AG09309 (cell line): ENCODE results near the gene ARAF.

Source experiments
- DNase-seq: peaks from one replicate; pipeline ENCODE4 v3.0.0-alpha.2; 2010; ENCODE audit warnings: low read depth
- H3K4me3 ChIP-seq: 2 replicates; pipeline ENCODE4 v1.5.1; 2011; ENCODE audit warnings: mild to moderate bottlenecking, low read depth, low read length, moderate library complexity; ENCODE audit not compliant: control insufficient read depth
- TF ChIP-seq, protein P1 (sequence below): IDR thresholded peaks from 2 replicates; pipeline ENCODE4 v1.5.1; 2011; ENCODE audit warnings: mild to moderate bottlenecking, low read depth, low read length, inconsistent platforms; ENCODE audit not compliant: insufficient read depth, control insufficient read depth; ENCODE audit errors: missing control alignments

The ARAF gene

DNA sequence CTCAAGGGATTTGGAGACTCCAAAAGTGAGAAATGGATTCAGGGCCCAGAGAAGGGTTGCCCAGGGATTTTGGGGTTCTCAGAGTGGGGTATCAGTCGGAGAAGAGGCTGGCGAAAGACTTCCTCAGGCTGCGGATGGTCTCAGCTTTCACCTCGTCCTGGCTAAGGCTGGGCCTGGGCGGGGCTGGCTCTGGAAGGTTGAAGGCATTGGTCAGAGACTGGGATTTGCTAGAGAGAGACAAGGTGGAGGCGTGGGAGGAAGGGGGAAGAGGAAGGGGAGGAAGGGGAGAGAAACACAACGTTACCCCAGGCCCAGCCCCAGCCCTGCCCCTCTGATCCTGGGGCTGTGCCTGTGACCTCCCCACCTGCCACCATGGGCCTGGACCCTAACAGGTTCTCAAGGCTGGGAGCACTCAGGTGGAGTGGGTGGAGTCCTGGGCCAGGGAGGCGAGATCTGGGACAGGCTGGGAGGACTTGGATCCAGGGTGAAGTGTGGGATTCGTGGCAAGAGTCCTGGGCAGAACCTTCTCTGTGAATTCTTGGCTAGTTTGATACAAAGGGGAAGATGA, 11.9 kb downstream of the ARAF start:
- H3K4me3 ChIP-seq: no peak overlapping the region
- TF ChIP-seq, protein P1, sequence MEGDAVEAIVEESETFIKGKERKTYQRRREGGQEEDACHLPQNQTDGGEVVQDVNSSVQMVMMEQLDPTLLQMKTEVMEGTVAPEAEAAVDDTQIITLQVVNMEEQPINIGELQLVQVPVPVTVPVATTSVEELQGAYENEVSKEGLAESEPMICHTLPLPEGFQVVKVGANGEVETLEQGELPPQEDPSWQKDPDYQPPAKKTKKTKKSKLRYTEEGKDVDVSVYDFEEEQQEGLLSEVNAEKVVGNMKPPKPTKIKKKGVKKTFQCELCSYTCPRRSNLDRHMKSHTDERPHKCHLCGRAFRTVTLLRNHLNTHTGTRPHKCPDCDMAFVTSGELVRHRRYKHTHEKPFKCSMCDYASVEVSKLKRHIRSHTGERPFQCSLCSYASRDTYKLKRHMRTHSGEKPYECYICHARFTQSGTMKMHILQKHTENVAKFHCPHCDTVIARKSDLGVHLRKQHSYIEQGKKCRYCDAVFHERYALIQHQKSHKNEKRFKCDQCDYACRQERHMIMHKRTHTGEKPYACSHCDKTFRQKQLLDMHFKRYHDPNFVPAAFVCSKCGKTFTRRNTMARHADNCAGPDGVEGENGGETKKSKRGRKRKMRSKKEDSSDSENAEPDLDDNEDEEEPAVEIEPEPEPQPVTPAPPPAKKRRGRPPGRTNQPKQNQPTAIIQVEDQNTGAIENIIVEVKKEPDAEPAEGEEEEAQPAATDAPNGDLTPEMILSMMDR: no peak
- no peak for DNase-seq

DNA sequence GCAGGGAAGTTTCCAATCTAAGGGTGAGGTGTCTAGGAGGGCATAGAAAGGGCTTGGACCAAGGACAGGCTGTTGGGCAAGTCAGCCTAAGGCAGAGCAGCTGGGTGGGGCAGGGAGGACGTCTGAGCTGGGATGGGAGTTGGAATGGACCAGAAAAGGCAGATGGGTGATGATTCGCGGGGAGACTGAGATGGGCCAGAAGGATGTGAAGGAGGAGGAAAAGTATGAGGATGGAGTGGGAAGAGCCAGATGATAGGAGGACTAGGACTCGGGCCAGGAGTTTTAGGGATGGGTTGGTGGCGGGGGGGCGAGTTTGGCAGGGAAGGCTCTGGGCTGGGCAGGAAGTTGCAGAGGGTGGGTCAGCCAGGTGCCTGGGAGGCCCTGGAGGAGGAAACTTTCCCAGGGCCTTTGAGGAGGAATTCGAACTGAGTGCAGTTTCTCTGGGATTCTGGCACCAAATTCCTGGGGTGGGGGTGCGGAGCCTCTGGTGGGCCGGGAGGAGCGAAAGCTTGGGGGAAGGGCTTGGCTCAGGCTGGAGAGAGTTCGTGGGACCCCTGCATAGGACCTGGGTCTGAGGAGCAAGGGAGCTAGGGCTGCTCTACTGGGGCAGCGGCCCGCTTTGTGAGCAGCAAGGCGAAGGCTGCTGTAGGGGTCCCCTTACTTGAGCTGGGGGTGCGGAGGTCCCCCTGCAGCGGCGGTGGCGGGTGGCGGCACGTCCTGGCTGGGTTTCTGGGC, 12.5 kb downstream of the ARAF start:
- TF ChIP-seq, protein P1: no peak
- no peak for DNase-seq
- H3K4me3 ChIP-seq: no peak overlapping the region

DNA sequence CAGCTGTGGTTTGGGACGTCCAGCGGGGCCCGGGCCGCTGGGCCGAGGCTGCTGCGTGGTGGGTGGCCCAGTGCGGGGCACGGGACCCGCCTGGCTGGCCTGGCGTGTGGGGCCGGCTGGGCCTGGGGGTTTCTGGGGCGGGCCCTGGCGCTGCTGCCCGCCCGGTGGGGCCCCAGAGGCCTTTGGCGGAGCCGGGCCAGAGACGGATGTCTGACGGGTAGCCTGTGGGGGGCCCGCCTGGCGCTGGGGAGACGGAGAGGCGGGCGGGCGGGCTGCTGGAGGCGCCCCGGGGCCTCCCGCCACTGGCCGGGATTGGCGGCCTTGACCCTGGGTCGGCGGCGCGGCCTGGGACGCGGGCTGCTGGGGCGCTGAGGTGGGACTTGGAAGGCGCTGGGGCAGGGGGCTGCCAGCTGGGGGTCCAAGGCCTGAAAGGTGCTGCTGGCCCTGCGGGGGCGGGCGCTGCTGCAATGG, 13.1 kb downstream of the ARAF start:
- no peak for DNase-seq
- TF ChIP-seq, protein P1: no peak
- H3K4me3 ChIP-seq: no peak overlapping the region

DNA sequence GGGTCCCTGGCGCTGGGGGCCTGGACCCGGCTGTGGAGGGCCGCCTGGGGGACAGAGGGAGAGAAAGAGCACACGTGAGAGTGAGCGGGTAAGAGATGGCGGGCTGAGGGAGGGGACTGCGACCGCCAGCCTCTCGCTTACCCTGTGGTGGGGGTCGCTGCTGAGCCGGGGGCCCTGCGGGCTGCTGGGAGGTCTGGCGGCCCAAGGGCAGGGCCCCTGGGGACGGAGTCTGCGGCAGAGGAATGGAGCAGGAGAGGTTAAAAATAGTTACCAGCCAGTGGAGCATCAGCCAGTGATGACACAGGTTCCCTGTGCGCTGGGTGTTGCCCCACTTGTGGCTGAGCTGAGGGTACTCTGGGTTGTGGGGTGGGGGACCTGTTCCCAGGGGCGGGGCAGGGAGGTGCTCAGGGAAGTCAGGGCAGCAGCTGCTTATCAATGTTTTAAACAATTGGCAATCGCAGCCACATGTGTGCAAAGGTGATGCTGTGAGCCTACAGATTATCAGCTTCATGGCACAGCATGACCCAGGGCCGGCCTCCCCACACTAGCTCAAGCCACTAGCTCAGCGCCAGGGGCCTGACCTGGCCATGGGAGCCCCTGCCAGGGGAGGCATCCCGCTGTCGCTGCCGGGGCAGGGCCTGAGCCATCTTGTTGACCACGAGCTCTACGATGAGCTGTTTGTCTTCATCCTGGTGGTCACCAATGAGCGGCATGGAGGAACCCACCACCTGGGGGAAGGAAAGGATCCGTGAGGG, 13.7 kb downstream of the ARAF start:
- no peak overlapping the region for H3K4me3 ChIP-seq
- no peak for DNase-seq
- TF ChIP-seq, protein P1: no peak

DNA sequence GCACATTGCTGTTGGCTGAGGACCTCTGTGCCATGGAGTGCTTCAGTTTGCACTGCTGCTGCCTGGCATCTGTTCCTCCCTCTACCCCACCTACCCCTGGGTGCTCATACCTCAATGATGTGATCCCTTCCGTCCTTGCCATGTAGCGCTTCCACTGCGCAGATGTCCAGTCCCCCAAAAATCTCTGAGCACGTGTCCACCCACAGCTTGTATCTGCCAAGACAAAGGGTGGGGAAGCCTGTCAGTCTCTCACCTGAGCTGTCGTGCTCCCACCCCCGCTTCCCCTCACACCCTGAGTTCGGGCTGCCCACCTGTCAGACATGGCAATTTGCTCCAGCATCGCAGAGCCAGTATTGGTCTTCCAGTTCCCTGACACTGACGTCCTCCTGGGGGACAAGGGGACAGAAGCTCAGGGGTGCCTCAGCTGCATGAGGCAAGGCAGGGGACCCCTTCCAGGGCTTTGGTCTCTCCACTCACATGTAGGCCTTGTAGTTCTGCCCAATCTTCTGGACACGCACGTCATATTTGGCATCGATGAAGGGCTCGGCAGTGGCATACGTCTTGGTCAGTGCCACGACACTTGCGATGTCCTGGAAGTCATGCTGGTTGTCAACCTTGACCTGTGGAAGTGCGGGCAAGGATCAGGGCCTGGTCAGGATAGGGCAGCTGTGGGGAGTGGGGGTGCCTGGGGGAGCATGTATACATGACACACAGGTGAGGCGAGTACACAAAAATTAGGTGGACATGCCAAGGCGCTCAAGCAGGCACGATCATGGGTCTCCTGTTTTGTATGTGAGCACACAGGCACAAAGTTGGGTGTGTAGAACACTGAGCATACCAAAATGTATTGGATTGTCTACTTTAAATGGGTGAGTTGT, 15.3 kb downstream of the ARAF start:
- TF ChIP-seq, protein P1: no peak
- no peak overlapping the region for H3K4me3 ChIP-seq
- no peak for DNase-seq

DNA sequence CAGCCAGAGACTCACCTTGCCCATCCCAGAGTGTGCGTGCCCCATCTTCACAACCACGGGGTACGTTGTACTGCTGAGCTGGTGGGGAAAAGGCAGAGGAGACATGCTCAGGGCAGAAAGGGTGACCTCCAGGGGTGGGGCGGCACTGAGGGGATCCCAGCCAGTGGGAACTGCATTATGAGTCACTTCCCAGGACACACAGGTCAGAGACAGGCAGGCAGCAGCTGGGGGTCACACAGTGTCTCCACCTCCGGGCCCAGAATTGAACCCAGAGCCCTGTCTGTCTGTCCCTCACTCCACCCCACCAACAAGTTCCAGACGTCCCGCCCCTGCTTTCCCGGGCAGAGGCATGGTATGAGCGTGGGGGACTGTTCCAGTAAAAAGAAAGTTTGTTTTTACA, 16.4 kb downstream of the ARAF start:
- DNase-seq: no peak
- H3K4me3 ChIP-seq: no peak overlapping the region
- TF ChIP-seq, protein P1: no peak
